Type B pancreatic cell (in vitro differentiated cells): Measurements from ENCODE around the gene BICD2. TPM values are rescaled to one million over a fixed set of nuclear protein-coding genes. Genes with fewer than 3 reads are reported as not detected.
"Not testable (repeated sequence)": the region's sequence is repeated elsewhere in the genome, so short reads cannot be mapped to it uniquely, and the experiment has no call there.

Experiments
- DNase-seq: peaks from one replicate; pipeline ENCODE4 v3.0.0; 2021; ENCODE audit warnings: mixed read lengths; ENCODE audit not compliant: unreplicated experiment; ENCODE audit errors: extremely low spot score
- H3K27ac Mint-ChIP-seq: 2 replicates; pipeline ENCODE4 v1.8.0; 2021; ENCODE audit warnings: mild to moderate bottlenecking, mixed read lengths
- H3K27me3 Mint-ChIP-seq: 2 replicates; pipeline ENCODE4 v1.8.0; 2021; ENCODE audit warnings: mixed read lengths
- H3K36me3 Mint-ChIP-seq: 2 replicates; pipeline ENCODE4 v1.8.0; 2021; ENCODE audit warnings: mixed read lengths
- H3K4me1 Mint-ChIP-seq: one replicate; pipeline ENCODE4 v1.8.0; 2021; ENCODE audit warnings: mixed read lengths; ENCODE audit not compliant: unreplicated experiment
- H3K4me3 Mint-ChIP-seq: 2 replicates; pipeline ENCODE4 v1.8.0; 2021; ENCODE audit warnings: mild to moderate bottlenecking, mixed read lengths
- H3K9me3 Mint-ChIP-seq: 2 replicates; pipeline ENCODE4 v1.8.0; 2021; ENCODE audit warnings: mixed read lengths
- CTCF ChIP-seq: fragments of 200-600 bp; sonication (generic); conservative IDR thresholded peaks from 2 replicates; pipeline ENCODE4 v1.5.0; 2021; ENCODE audit warnings: antibody characterized with exemption, mild to moderate bottlenecking
- total RNA-seq: library from RNA; stranded (reverse); gene quantifications from 2 replicates; pipeline ENCODE4 v1.2.1, GENCODE V29; 2021; ENCODE audit warnings: low replicate concordance

The BICD2 gene
- total RNA-seq, 1 donor from 2014 or later = 28.6 TPM

GRCh38 chr9:92804727-92805126, 40.1 kb upstream of the BICD2 start:
- DNase-seq = no peak
- H3K36me3 Mint-ChIP-seq = no peaks in the 10 kb centered on the region

GRCh38 chr9:92798358-92798757, 33.7 kb upstream of the BICD2 start:
- H3K36me3 Mint-ChIP-seq = no peaks in the 10 kb centered on the region
- no peak for DNase-seq
- no peaks in the 10 kb centered on the region for H3K4me1 Mint-ChIP-seq
- H3K27me3 Mint-ChIP-seq = peaks cover 39% of the 10 kb centered on the region
- no peak overlapping the region for H3K27ac Mint-ChIP-seq
- H3K4me3 Mint-ChIP-seq = no peak overlapping the region
- H3K9me3 Mint-ChIP-seq = no peaks in the 10 kb centered on the region
- TF ChIP-seq CTCF = no peak

More at GRCh38 chr9:92804727-92805126, 40.1 kb upstream of the BICD2 start:
- peaks cover 38% of the 10 kb centered on the region for H3K27me3 Mint-ChIP-seq
- H3K27ac Mint-ChIP-seq = no peak overlapping the region
- H3K9me3 Mint-ChIP-seq = no peaks in the 10 kb centered on the region
- no peak overlapping the region for H3K4me3 Mint-ChIP-seq
- peaks cover 4% of the 10 kb centered on the region for H3K4me1 Mint-ChIP-seq
- no peak for TF ChIP-seq CTCF

GRCh38 chr9:92796337-92796804, 31.7 kb upstream of the BICD2 start:
- not testable (repeated sequence) for H3K36me3 Mint-ChIP-seq, H3K4me3 Mint-ChIP-seq, H3K9me3 Mint-ChIP-seq, H3K27ac Mint-ChIP-seq, H3K4me1 Mint-ChIP-seq, DNase-seq
- peaks cover 39% of the 10 kb centered on the region for H3K27me3 Mint-ChIP-seq

- Mint-ChIP-seq H3K4me1 (no peaks in the 10 kb centered on the region), H3K27ac (no peak overlapping the region), H3K4me3 (no peak overlapping the region), H3K27me3 (peaks cover 44% of the 10 kb centered on the region), H3K36me3 (no peaks in the 10 kb centered on the region), H3K9me3 (no peaks in the 10 kb centered on the region)
- no peak for TF ChIP-seq CTCF
- DNase-seq = no peak
These were observed 31.1 kb upstream of the BICD2 start for GRCh38 chr9:92795598-92796336.

GRCh38 chr9:92795000-92795399, 30.4 kb upstream of the BICD2 start:
- DNase-seq = no peak
- H3K36me3 Mint-ChIP-seq = no peaks in the 10 kb centered on the region
- peaks cover 47% of the 10 kb centered on the region for H3K27me3 Mint-ChIP-seq
- H3K27ac Mint-ChIP-seq = no peak overlapping the region
- no peaks in the 10 kb centered on the region for H3K9me3 Mint-ChIP-seq
- no peaks in the 10 kb centered on the region for H3K4me1 Mint-ChIP-seq
- H3K4me3 Mint-ChIP-seq = no peak overlapping the region
- no peak for TF ChIP-seq CTCF

GRCh38 chr9:92794426-92794825, 29.8 kb upstream of the BICD2 start:
- Mint-ChIP-seq H3K4me1 (no peaks in the 10 kb centered on the region), H3K27me3 (peaks cover 46% of the 10 kb centered on the region), H3K9me3 (no peaks in the 10 kb centered on the region), H3K27ac (no peak overlapping the region), H3K4me3 (no peak overlapping the region), H3K36me3 (no peaks in the 10 kb centered on the region)
- no peak for DNase-seq
- TF ChIP-seq CTCF = no peak
